OCI-LY3 (cell line): ENCODE data around the gene STUB1.

ENCODE experiments used
- H2AFZ ChIP-seq: fragments of 200-600, 300-600 bp; shearing (Covaris generic); 2 replicates; pipeline ENCODE4 v1.6.0; 2014; ENCODE audit warnings: antibody characterized with exemption, low read depth, low read length
- H3K27ac ChIP-seq: fragments of 200-600, 300-600 bp; sonication (generic); 2 replicates; pipeline ENCODE4 v1.5.1; 2014; ENCODE audit warnings: mild to moderate bottlenecking, low read length, moderate library complexity, mixed read lengths
- H3K27me3 ChIP-seq: fragments of 200-600, 300-600 bp; sonication (generic); 2 replicates; pipeline ENCODE4 v1.6.1; 2014; ENCODE audit warnings: low read depth, low read length, mixed read lengths
- H3K36me3 ChIP-seq: fragments of 200-600, 300-600 bp; sonication (generic); replicated peaks from 2 replicates; pipeline ENCODE3; 2014; ENCODE audit warnings: low read depth, low read length, mixed read lengths
- H3K4me1 ChIP-seq: fragments of 300-600, 200-600 bp; sonication (generic); 2 replicates; pipeline ENCODE4 v1.6.1; 2014; ENCODE audit warnings: low read length, mixed read lengths
- H3K4me2 ChIP-seq: fragments of 200-600, 300-600 bp; sonication (generic); 2 replicates; pipeline ENCODE4 v1.6.1; 2014; ENCODE audit warnings: low read length, mixed read lengths
- H3K4me3 ChIP-seq: fragments of 300-600, 200-600 bp; sonication (generic); 2 replicates; pipeline ENCODE4 v1.5.1; 2014; ENCODE audit warnings: antibody characterized with exemption, mild to moderate bottlenecking, low read length, moderate library complexity
- H3K79me2 ChIP-seq: fragments of 300-600, 200-600 bp; shearing (Covaris generic); 2 replicates; pipeline ENCODE4 v1.6.1; 2014; ENCODE audit warnings: mild to moderate bottlenecking, low read length, mixed read lengths
- H3K9ac ChIP-seq: fragments of 300-600, 200-600 bp; shearing (Covaris generic); 2 replicates; pipeline ENCODE4 v1.6.0; 2014; ENCODE audit warnings: mild to moderate bottlenecking, low read length, moderate library complexity
- H3K9me3 ChIP-seq: fragments of 200-600, 300-600 bp; shearing (Covaris generic); 2 replicates; pipeline ENCODE4 v1.6.1; 2014; ENCODE audit warnings: low read length, mixed read lengths; ENCODE audit not compliant: insufficient read depth
- H4K20me1 ChIP-seq: fragments of 200-600, 300-600 bp; sonication (generic); 2 replicates; pipeline ENCODE4 v1.6.1; 2016; ENCODE audit warnings: low read length, mixed read lengths; ENCODE audit not compliant: insufficient read depth
- EZH2phosphoT487 ChIP-seq: fragments of 200-600 bp; shearing (Covaris generic); IDR thresholded peaks from 2 replicates; pipeline ENCODE4 v1.6.1; 2018; ENCODE audit warnings: antibody characterized with exemption, mixed run types, low read depth
- TF ChIP-seq, protein P1 (sequence below): fragments of 200-600, 300-600 bp; sonication (generic); IDR thresholded peaks from 2 replicates; pipeline ENCODE4 v1.5.1; 2014; ENCODE audit warnings: antibody characterized with exemption, low read length, low read depth

Gene STUB1

DNA sequence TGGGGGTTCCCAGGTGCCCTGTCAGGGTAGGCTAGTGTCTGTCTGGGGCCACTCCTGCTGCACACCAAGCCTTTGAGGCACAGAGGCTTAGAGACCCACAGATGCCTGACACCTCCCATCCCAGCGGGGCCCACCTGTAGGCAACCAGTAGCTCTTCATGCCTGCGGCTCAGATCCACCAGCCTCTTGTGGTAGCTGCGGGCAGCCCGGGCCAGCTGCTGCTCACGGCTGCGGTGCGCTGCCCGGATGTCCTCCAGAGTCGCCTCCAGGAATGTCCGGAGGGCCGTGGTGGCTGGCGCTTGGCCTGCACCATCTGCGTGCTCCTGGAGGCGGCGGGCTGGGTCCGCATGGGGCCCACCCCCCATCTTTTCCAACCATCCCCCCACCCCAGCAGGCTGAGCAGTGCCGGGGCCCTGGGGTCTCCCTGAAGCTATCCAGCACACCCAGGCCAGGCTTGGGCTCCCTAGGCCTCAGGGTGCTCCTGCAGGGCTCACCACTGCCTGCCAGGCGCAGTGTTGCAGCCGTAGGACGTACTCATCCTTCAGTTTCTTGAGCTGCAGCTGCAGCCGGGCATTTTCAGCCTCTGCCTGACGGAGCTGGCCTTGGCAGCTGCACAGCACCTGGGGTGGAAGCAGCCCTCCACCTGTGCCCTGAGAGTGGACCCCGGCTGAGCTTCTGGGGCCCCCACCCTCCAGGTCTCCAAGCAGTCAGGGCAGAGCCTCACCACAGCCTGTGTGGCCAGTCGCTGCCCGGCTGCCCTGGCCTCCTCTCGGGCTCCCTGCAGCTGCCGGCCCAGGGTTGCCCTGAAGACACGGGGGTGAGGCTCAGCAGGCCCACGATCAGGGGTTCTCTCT lies 44.2 kb downstream of the STUB1 start:
- peaks cover 22% of the 10 kb centered on the region for H3K4me1 ChIP-seq
- peaks cover 4% of the 10 kb centered on the region; the same call in 1 of the 2 replicates for H4K20me1 ChIP-seq
- no peak overlapping the region for H2AFZ ChIP-seq
- no peaks in the 10 kb centered on the region for H3K9me3 ChIP-seq
- H3K27me3 ChIP-seq: no peaks in the 10 kb centered on the region
- no peak overlapping the region for H3K9ac ChIP-seq
- no peak overlapping the region for H3K4me2 ChIP-seq
- TF ChIP-seq, protein P1, sequence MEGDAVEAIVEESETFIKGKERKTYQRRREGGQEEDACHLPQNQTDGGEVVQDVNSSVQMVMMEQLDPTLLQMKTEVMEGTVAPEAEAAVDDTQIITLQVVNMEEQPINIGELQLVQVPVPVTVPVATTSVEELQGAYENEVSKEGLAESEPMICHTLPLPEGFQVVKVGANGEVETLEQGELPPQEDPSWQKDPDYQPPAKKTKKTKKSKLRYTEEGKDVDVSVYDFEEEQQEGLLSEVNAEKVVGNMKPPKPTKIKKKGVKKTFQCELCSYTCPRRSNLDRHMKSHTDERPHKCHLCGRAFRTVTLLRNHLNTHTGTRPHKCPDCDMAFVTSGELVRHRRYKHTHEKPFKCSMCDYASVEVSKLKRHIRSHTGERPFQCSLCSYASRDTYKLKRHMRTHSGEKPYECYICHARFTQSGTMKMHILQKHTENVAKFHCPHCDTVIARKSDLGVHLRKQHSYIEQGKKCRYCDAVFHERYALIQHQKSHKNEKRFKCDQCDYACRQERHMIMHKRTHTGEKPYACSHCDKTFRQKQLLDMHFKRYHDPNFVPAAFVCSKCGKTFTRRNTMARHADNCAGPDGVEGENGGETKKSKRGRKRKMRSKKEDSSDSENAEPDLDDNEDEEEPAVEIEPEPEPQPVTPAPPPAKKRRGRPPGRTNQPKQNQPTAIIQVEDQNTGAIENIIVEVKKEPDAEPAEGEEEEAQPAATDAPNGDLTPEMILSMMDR: no peak
- no peak for TF ChIP-seq EZH2phosphoT487
- H3K79me2 ChIP-seq: peaks cover 5% of the 10 kb centered on the region; the same call in 1 of the 2 replicates
- peaks cover 3% of the 10 kb centered on the region for H3K36me3 ChIP-seq
- no peak overlapping the region for H3K4me3 ChIP-seq
- H3K27ac ChIP-seq: no peak overlapping the region

DNA sequence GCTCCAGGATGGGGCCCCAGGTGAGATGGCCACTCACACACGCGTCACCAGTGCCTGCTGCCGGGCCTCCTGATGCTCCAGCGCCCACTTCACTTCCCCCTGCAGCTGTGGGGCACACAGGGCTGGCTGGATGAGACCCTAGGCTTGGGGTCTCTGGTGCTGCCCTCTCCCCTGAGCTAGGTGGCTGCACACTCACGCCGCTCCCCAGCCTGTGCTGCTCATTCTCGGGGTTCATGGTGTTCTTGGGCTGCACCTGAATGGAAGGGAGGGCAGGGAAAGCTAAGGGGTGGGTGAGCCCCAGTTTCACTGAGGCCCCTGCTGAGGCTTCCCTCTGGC lies 44.8 kb downstream of the STUB1 start:
- Histone ChIP-seq H3K27ac (no peak overlapping the region), H3K4me3 (no peak overlapping the region), H2AFZ (no peak overlapping the region), H3K4me1 (peaks cover 18% of the 10 kb centered on the region), H3K9ac (no peak overlapping the region), H3K27me3 (no peaks in the 10 kb centered on the region), H3K79me2 (peaks cover 5% of the 10 kb centered on the region; the same call in 1 of the 2 replicates), H4K20me1 (peaks cover 4% of the 10 kb centered on the region; the same call in 1 of the 2 replicates), H3K4me2 (no peak overlapping the region), H3K9me3 (no peaks in the 10 kb centered on the region), H3K36me3 (peaks cover 3% of the 10 kb centered on the region)
- no peak for TF ChIP-seq EZH2phosphoT487
- TF ChIP-seq, protein P1: no peak

DNA sequence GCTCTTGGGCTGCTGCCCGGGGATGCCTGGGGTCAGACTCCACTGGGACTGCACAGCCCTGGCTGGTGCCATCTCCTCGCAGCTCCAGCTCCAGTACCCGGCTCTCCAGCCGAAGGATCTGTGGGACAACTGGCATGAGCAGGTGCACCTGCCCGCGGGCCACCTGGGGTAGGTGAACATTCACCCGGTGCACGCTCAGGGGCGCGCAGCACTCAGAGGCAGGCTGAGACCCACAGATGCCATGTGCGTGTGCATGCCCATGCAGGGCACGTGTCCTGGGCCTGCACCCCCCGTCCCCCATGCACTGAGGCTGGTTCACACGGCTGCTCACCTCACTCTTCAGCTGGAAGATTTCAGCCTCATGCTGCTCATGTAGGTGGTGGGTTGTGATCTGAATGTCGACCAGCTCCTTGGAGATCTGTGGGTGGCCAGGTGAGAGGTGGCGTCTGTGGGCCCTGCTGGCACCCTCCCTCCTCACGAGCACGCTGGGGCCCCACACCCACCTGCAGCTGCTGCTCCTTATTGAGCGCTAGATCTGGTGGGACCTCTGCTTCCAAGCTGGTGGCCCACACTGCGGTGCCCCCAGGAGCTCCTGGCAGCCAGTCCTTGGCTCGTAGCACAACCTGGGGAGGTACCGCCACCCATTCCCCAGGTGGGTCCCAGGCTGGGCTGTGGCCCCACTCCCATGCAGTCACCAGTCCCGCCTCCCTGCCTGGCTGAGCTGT lies 45.4 kb downstream of the STUB1 start:
- H3K27me3 ChIP-seq: no peaks in the 10 kb centered on the region
- no peak for TF ChIP-seq EZH2phosphoT487
- no peak overlapping the region for H2AFZ ChIP-seq
- peaks cover 3% of the 10 kb centered on the region for H3K36me3 ChIP-seq
- peaks cover 4% of the 10 kb centered on the region; the same call in 1 of the 2 replicates for H4K20me1 ChIP-seq
- peak overlapping the region; percentile 54; the same call in 1 of the 2 replicates for H3K9ac ChIP-seq
- H3K79me2 ChIP-seq: peaks cover 5% of the 10 kb centered on the region; the same call in 1 of the 2 replicates
- H3K4me1 ChIP-seq: peaks cover 16% of the 10 kb centered on the region
- H3K27ac ChIP-seq: no peak overlapping the region
- H3K9me3 ChIP-seq: no peaks in the 10 kb centered on the region
- H3K4me2 ChIP-seq: peak overlapping the region; percentile 91
- H3K4me3 ChIP-seq: peak overlapping the region; percentile 90

DNA sequence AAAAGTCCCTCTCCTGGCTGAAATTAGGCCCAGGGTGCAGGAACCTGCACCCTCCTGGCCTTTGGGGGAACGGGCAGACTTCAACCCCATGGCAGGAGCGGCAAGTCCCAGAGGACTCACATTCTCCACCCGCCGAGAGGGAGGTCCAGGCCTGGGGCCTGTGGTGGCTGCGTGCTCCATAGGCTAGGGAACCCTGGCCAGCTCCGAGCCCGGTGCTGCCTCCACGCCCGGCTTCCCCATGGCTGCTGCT lies 45.9 kb downstream of the STUB1 start:
- peak overlapping the region; percentile 90 for H3K4me3 ChIP-seq
- peaks cover 5% of the 10 kb centered on the region; the same call in 1 of the 2 replicates for H3K79me2 ChIP-seq
- H2AFZ ChIP-seq: no peak overlapping the region
- H3K4me1 ChIP-seq: peaks cover 16% of the 10 kb centered on the region
- TF ChIP-seq EZH2phosphoT487: no peak
- TF ChIP-seq, protein P1: no peak
- peaks cover 4% of the 10 kb centered on the region; the same call in 1 of the 2 replicates for H4K20me1 ChIP-seq
- H3K4me2 ChIP-seq: peak overlapping the region; percentile 91
- no peak overlapping the region for H3K27ac ChIP-seq
- peaks cover 3% of the 10 kb centered on the region for H3K36me3 ChIP-seq
- no peaks in the 10 kb centered on the region for H3K27me3 ChIP-seq
- no peaks in the 10 kb centered on the region for H3K9me3 ChIP-seq
- H3K9ac ChIP-seq: peak overlapping the region; percentile 54; the same call in 1 of the 2 replicates
